UCSD-AML1 (cell line): ENCODE data around the gene TERC.
A peak's percentile ranks its signal among the peaks of the same experiment; 100 is the strongest.
"Not testable (repeated sequence)": the region's sequence is repeated elsewhere in the genome, so short reads cannot be mapped to it uniquely, and the experiment has no call there.

ENCODE experiments used
- DNase-seq: peaks from one replicate; lab custom pipeline; 2025; ENCODE audit not compliant: unreplicated experiment; lab: John Stamatoyannopoulos, UW

TERC gene

GRCh38 chr3:169771497-169772304, 6.8 kb upstream of the TERC start:
- peak; percentile 70 for DNase-seq

- peak; percentile 84 for DNase-seq
Measured at GRCh38 chr3:169769287-169770181, 4.7 kb upstream of the TERC start, which contains the start of gene ACTRT3. Gene ACTRT3 (minus strand): TSS chr3:169769561. CDS start chr3:169769520, 41 bp downstream.

- DNase-seq = peak; percentile 51
Measured at GRCh38 chr3:169764312-169764881, 463 bp downstream of the TERC start.

- DNase-seq = no peak
Measured at GRCh38 chr3:169760479-169760878, 4.4 kb downstream of the TERC start.

- DNase-seq = no peak
Measured at GRCh38 chr3:169759256-169759655, 5.6 kb downstream of the TERC start.

- no peak for DNase-seq
Measured at GRCh38 chr3:169758359-169758994, 6.4 kb downstream of the TERC start.

- no peak for DNase-seq
Measured at GRCh38 chr3:169755488-169755887, 9.4 kb downstream of the TERC start.

GRCh38 chr3:169754711-169755110, 10.1 kb downstream of the TERC start:
- no peak for DNase-seq

DNA sequence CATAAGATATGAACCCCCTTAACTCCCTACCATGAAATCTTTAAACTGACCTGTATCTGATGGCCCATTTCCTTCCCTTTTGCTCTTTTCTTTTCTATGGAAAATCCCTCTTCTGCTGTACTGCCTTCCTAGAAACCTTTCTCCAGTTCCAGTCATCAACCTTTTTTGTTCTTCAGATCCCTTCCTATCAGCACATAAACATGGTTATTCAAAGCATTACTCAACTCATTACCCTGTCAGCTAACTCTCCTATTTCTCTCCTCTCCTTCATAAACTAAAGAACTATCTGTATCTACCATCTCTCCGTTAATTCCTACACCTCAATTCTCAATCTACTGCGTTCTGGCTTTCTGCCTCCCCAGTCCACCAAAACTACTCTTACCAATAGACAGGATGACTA, 13.0 kb downstream of the TERC start:
- no peak for DNase-seq

GRCh38 chr3:169750665-169751064, 14.2 kb downstream of the TERC start:
- DNase-seq = no peak

DNA sequence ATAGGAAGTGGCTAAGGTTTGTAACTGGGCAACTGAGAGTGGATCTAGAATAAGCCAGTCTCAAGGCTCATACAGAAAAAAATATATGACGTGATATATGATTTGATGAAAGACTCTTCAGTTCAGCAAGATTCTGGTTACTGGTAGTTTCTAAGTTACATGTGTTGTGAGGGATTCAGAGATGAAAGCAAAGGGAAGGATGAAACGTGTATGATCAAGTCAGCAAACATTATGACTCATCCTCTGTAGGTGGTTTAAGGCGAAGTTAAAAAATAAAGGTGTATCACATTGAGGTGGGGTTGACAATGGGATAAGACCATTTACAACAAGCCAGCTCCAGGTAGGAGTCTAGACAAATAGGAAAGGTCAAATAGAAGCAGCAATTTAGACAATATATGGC, 16.2 kb downstream of the TERC start:
- DNase-seq = no peak

DNA sequence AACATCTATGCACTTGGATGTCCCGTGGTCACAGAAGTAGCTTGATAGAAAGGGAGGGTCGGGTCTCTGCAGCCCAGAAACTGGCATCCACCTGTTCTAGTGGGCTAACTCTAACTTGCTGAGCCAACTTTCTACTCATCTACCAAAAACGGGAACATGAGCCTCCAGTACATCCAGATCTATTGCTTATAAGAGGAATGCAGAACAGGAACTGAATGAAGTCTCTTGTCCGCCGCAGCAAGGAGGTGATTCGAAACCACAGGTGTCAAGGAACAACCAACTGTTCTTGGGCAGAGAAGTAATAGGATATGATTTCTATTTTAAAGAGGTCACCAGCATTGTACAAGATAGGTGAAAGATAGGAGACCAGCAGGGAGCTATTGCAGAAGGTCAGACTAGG, 17.9 kb downstream of the TERC start:
- no peak for DNase-seq

- DNase-seq = no peak
Measured at GRCh38 chr3:169744366-169745054, 20.4 kb downstream of the TERC start.

DNA sequence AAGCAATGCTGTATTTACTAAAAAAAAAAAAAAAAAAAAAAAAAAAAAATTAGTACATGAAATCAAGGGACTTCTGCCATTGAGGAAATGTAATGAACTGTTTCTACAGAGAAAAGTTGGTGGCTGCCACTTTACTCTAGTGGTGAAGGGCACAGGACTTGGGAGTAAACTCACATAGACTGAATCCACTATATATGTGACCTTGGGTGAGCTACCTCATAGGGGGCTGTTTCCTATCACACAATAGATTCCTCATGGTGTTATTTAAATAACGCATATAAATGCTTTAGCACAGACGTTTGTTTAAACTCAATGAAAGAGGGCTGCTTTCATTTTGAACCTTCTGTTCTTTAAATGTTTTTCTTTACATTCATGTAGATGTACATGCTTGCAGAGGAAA, 25.8 kb downstream of the TERC start:
- no peak for DNase-seq

- not testable (repeated sequence) for DNase-seq
Measured at GRCh38 chr3:169731857-169732256, 33.0 kb downstream of the TERC start.

DNA sequence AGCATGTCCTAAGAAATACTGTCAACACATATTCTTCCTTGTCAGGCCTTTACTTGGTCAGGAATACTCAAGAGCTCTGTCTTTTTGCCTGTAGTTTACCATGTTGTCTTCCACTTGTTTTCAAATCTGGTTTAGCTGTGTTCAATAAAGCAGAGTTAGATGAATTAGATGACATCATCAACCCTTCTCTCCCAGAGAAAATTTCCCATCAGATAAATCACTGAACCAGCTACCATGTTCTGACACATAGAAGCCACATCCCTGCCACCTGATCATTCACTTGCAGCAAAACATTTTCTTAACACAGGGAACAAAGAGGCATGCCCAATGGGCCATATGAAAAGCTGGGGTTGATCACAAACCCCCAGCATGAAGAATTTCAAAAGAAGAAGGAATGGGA, 42.1 kb downstream of the TERC start:
- DNase-seq = no peak

DNA sequence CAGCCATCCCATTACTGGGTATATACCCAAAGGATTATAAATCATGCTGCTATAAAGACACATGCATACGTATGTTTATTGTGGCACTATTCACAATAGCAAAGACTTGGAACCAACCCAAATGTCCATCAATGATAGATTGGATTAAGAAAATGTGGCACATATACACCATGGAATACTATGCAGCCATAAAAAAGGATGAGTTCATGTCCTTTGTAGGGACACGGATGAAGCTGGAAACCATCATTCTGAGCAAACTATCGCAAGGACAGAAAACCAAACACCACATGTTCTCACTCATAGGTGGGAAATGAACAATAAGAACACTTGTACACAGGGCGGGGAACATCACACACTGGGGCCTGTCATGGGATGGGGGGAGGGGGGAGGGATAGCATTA, 46.4 kb downstream of the TERC start:
- not testable (repeated sequence) for DNase-seq
